ENCODE results near the gene SLC7A5. TPM values are rescaled to one million over a fixed set of nuclear protein-coding genes. Genes with fewer than 3 reads are reported as not detected.

The SLC7A5 gene
- total RNA-seq, 1 donor from 2014 or later: 127 TPM

DNA sequence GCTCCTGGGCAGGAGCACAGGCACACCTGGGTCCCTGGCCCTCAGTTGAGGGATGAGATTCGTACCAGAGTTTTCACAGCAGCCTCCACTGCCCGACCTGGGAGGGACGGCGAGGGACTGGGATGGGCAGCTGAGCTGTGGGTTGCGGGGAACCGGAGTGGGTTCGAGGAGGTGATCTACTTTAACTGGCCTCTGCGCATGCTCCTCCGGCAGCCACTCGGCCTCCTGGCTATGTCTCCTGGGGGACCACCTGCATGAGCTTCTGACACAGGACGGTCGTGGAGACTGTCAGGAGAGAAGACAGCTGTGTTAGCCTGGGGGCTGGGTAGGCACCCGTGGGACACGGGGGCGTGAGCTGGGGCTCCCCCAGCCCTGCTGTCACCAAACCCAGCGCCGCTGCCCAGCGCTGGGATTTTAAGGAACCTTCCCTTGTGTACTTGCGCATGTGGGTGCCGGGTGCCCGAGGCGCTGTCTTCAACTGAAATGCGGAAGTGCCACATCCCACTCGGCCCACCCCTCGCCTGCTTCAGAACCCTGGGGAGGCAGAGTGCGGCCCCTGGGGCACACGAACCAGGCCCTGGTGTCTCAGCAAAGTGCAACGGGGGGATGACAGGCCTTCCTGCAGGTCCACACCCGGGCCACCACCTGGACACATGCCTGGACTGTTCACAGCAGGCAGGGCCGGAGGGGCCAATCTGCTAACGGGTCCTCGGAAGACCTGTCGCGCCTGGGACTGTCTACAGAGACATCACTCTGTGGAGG, 36.4 kb downstream of the SLC7A5 start:
- Mint-ChIP-seq H3K27ac (ENCODE audit: unreplicated experiment) (no peak overlapping the region), H3K4me1 (ENCODE audit: unreplicated experiment) (peaks cover 35% of the 10 kb centered on the region), H3K27me3 (ENCODE audit: unreplicated experiment) (no peaks in the 10 kb centered on the region), H3K4me3 (ENCODE audit: unreplicated experiment) (no peak overlapping the region), H3K9me3 (ENCODE audit: unreplicated experiment) (no peaks in the 10 kb centered on the region), H3K36me3 (ENCODE audit: unreplicated experiment) (peaks cover 40% of the 10 kb centered on the region)
- TF ChIP-seq CTCF (IDR thresholded peaks at IDR 0.05): no peak
- no peak for DNase-seq (ENCODE audit: extremely low spot score, unreplicated experiment)

GRCh38 chr16:87832137-87832527, 37.2 kb downstream of the SLC7A5 start:
- Mint-ChIP-seq H3K9me3 (ENCODE audit: unreplicated experiment) (no peaks in the 10 kb centered on the region), H3K27me3 (ENCODE audit: unreplicated experiment) (no peaks in the 10 kb centered on the region), H3K27ac (ENCODE audit: unreplicated experiment) (no peak overlapping the region), H3K4me1 (ENCODE audit: unreplicated experiment) (peaks cover 27% of the 10 kb centered on the region), H3K36me3 (ENCODE audit: unreplicated experiment) (peaks cover 40% of the 10 kb centered on the region), H3K4me3 (ENCODE audit: unreplicated experiment) (no peak overlapping the region)
- DNase-seq (ENCODE audit: extremely low spot score, unreplicated experiment): no peak
- no peak for TF ChIP-seq CTCF (IDR thresholded peaks at IDR 0.05)

DNA sequence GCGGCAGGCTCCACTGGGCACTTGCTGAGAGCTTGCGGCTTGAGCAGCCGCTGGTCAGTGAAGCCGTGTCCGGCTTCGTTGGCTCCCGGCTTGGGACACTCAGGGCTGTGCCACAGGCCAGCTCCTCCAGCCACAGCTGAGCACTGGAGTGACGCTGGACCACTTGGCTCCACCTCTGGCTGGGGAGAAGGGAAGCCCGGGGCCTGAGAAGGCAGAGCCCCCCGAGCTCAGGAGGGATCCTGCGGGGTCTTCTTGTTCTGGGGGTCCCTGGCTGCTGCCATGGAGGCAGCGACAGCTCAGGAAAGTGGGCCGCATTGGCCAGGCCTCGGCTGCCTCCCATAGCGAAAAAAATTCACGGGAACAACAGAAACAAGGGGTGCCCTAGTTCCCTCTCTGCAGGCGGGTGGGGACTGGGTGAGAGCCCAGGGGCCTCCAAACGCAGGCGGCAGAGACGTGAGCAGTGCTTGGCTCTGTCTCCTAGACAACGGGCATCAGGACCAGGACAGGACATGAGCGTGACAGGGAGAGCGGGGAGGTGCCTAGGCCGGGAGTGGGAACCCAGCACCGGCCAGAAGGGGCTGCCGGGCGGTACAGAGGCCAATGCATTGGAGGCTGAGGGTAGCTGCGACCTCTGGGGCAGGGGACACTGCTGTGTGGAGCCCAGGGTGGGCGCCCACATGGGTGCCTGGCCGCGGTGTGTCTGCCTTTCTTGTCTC, 37.7 kb downstream of the SLC7A5 start:
- Mint-ChIP-seq H3K4me3 (ENCODE audit: unreplicated experiment) (no peak overlapping the region), H3K27me3 (ENCODE audit: unreplicated experiment) (no peaks in the 10 kb centered on the region), H3K27ac (ENCODE audit: unreplicated experiment) (no peak overlapping the region), H3K4me1 (ENCODE audit: unreplicated experiment) (peaks cover 22% of the 10 kb centered on the region), H3K9me3 (ENCODE audit: unreplicated experiment) (no peaks in the 10 kb centered on the region), H3K36me3 (ENCODE audit: unreplicated experiment) (peaks cover 40% of the 10 kb centered on the region)
- TF ChIP-seq CTCF (IDR thresholded peaks at IDR 0.05): no peak
- DNase-seq (ENCODE audit: extremely low spot score, unreplicated experiment): no peak

DNA sequence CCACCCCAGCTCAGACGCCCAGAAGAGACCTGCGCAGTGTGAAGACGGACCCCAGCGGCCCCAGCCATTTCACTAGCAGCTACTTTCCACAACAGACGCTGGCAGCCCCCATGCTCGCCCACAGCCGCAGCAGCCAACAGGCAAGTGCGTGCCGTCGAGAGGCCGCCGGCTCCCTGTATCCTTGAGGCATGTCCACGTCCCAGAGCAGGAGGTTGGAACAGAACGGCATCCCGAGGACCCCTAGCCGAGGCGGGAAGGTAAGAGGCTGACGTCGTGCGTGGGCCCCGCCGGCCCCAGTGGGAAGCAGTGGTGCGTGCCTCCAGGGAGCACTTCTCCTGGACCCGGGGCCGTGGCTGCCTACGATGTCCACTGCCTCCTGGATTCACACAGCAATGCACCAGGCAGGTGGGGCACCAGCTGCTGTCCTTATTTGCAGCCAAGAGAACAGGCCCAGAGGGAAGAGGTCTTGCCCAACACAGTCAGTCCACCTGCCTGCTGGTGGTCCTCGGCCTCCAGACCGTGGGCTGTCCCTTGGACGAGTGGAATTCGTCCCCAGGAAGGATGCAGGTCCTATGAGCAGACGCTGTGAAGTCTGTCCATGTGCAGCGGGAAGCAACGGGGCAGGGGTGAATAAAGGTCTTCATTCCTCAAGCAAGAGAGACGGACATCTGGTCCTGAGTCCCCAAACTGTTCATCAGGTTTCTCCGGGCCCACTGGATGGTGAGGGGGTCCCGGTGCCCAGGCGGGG, 38.5 kb downstream of the SLC7A5 start:
- no peaks in the 10 kb centered on the region for H3K27me3 Mint-ChIP-seq (ENCODE audit: unreplicated experiment)
- no peak for TF ChIP-seq CTCF (IDR thresholded peaks at IDR 0.05)
- no peaks in the 10 kb centered on the region for H3K9me3 Mint-ChIP-seq (ENCODE audit: unreplicated experiment)
- no peak overlapping the region for H3K27ac Mint-ChIP-seq (ENCODE audit: unreplicated experiment)
- H3K36me3 Mint-ChIP-seq (ENCODE audit: unreplicated experiment): peaks cover 36% of the 10 kb centered on the region
- DNase-seq (ENCODE audit: extremely low spot score, unreplicated experiment): no peak
- H3K4me3 Mint-ChIP-seq (ENCODE audit: unreplicated experiment): no peak overlapping the region
- H3K4me1 Mint-ChIP-seq (ENCODE audit: unreplicated experiment): peaks cover 15% of the 10 kb centered on the region
